ENCODE data around the gene PITPNM2.

DNA sequence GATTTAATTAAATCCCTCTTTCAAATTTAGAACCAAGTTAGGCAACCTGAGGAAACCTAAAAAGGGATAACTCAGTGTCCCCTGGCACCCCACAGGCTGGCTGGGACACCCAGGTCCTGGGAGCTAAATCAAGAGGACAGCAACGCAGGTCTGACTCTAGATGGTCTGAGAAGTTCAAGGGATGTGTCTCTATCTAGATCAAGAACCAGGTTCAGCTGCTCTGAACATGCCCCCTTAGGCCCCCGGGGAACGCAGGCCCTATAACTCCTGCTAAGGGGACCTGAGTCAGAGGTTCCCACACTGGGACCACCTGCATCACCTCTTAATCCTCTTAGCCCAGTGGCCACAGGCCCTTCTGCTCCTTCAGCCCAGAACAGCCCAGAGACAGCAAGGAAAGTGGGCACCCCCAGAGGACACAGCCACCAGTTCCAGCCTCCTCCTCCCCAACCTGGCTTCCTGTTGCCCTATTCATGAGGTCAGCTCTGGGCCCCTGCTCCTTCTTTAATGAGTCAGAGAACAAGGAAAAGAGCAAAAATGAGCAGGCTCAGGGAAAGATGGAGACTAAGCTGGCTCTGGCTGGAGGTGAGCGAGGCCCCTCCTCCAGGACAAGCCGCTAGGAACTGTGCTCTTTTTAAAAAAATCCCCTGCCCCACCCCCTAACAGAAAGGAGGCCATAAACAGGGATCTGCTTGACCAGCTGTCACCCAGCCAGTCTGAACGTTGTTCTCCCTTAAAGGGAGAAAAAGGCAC, 10.8 kb downstream of the PITPNM2 start:
- TF ChIP-seq, protein P1, sequence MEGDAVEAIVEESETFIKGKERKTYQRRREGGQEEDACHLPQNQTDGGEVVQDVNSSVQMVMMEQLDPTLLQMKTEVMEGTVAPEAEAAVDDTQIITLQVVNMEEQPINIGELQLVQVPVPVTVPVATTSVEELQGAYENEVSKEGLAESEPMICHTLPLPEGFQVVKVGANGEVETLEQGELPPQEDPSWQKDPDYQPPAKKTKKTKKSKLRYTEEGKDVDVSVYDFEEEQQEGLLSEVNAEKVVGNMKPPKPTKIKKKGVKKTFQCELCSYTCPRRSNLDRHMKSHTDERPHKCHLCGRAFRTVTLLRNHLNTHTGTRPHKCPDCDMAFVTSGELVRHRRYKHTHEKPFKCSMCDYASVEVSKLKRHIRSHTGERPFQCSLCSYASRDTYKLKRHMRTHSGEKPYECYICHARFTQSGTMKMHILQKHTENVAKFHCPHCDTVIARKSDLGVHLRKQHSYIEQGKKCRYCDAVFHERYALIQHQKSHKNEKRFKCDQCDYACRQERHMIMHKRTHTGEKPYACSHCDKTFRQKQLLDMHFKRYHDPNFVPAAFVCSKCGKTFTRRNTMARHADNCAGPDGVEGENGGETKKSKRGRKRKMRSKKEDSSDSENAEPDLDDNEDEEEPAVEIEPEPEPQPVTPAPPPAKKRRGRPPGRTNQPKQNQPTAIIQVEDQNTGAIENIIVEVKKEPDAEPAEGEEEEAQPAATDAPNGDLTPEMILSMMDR (IDR thresholded peaks at IDR 0.05) = no peak
- TF ChIP-seq EP300 (IDR thresholded peaks at IDR 0.05) = no peak

All from esophagus muscularis mucosa (tissue), 3 donors.